GM12878 (cell line): ENCODE data around the gene PRR16. TPM values are rescaled to one million over a fixed set of nuclear protein-coding genes. Genes with fewer than 3 reads are reported as not detected.

ENCODE experiments used
- ATAC-seq: fragments of 200-7000 bp; cut with Tn5 transposase; 3 replicates; pipeline ENCODE4 v1.9.1; 2020; ENCODE audit warnings: mild to moderate bottlenecking, moderate library complexity
- BruUV-seq: library from RNA; stranded (reverse); fragments of 400-500 nt; replicated peaks from 2 replicates; lab custom pipeline; 2021; lab: Mats Ljungman, UMichigan
- CTCF ChIA-PET: fragments of 300-600 bp; sonication (Branson Sonifier 250); formaldehyde crosslinking; extraction: SDS; loops from one replicate; lab custom pipeline; 2021; ENCODE audit warnings: inconsistent platforms; lab: Yijun Ruan, JAX
- POLR2A ChIA-PET: fragments of 350-600 bp; formaldehyde crosslinking; extraction: SDS; loops from one replicate; lab custom pipeline; 2021; ENCODE audit warnings: inconsistent platforms; lab: Charles Lee
- RAD21 ChIA-PET: fragments of 300-600 bp; sonication (Branson Sonifier 250); formaldehyde crosslinking; loops from one replicate; lab custom pipeline; 2023; ENCODE audit warnings: antibody characterized with exemption; ENCODE audit not compliant: unreplicated experiment; lab: Charles Lee
- SMC1A ChIA-PET: fragments of 300-600 bp; sonication (Branson Sonifier 250); formaldehyde crosslinking; loops from one replicate; lab custom pipeline; 2023; ENCODE audit not compliant: unreplicated experiment, uncharacterized antibody; lab: Charles Lee
- DNase-seq: peaks from one replicate; pipeline ENCODE4 v3.0.0-alpha.2; 2011; ENCODE audit warnings: low read depth, low spot score
- FAIRE-seq: peaks from 3 replicates; lab custom pipeline; 2011; peaks lifted over from hg19 to GRCh38; lab: Jason Lieb, UNC
- H2AFZ ChIP-seq: 2 replicates; pipeline ENCODE4 v1.6.0; 2011; ENCODE audit warnings: low read depth, low read length, control low read depth; ENCODE audit not compliant: control insufficient read depth
- H3K27ac ChIP-seq: 2 replicates; pipeline ENCODE4 v1.5.1; 2011; ENCODE audit warnings: control low read depth; ENCODE audit not compliant: control insufficient read depth, insufficient read depth
- H3K27me3 ChIP-seq, 2 experiments: replicated peaks in 1 of 2; 2 replicates each; pipeline versions ENCODE4 v1.6.0 to v1.6.1; 2011; ENCODE audit warnings: low read length in 1 of 2; ENCODE audit not compliant: control insufficient read depth in 2 of 2, insufficient read depth in 2 of 2
- H3K36me3 ChIP-seq, 2 experiments: 2 replicates each; pipeline ENCODE4 v1.5.1; 2011; ENCODE audit warnings: low read length in 1 of 2; ENCODE audit not compliant: control insufficient read depth in 2 of 2, insufficient read depth in 2 of 2
- H3K4me1 ChIP-seq: 2 replicates; pipeline ENCODE4 v1.6.1; 2011; ENCODE audit warnings: mild to moderate bottlenecking, low read length, moderate library complexity, mixed read lengths; ENCODE audit not compliant: control insufficient read depth, insufficient read depth
- H3K4me2 ChIP-seq: 2 replicates; pipeline ENCODE4 v1.6.0; 2011; ENCODE audit warnings: control low read depth; ENCODE audit not compliant: control insufficient read depth, insufficient read depth
- H3K4me3 ChIP-seq: fragments of 200-600 bp; sonication (generic); 2 replicates; pipeline ENCODE4 v1.5.1; 2016
- H3K79me2 ChIP-seq: 2 replicates; pipeline ENCODE4 v1.6.0; 2011; ENCODE audit warnings: low read length; ENCODE audit not compliant: control insufficient read depth, insufficient read depth
- H3K9ac ChIP-seq: 2 replicates; pipeline ENCODE4 v1.8.0; 2011; ENCODE audit warnings: low read length, control low read depth, mixed read lengths; ENCODE audit not compliant: control insufficient read depth, insufficient read depth
- H3K9me3 ChIP-seq: replicated peaks from 3 replicates; pipeline ENCODE4 v1.5.1; 2011; ENCODE audit warnings: mild to moderate bottlenecking, low read length; ENCODE audit not compliant: control insufficient read depth, insufficient read depth
- H4K20me1 ChIP-seq: 2 replicates; pipeline ENCODE4 v1.6.0; 2011; ENCODE audit not compliant: control insufficient read depth, insufficient read depth
- BCL11A ChIP-seq: IDR thresholded peaks from 2 replicates; pipeline ENCODE4 v1.6.1; 2011; ENCODE audit warnings: low read depth, low read length
- CBX5 ChIP-seq: sonication (generic); IDR thresholded peaks from 2 replicates; pipeline ENCODE4 v1.6.1; 2016; ENCODE audit warnings: low read depth, moderate library complexity, mild to moderate bottlenecking, inconsistent platforms
- FOXM1 ChIP-seq: IDR thresholded peaks from 2 replicates; pipeline ENCODE4 v1.6.1; 2012; ENCODE audit warnings: low read depth, mild to moderate bottlenecking, inconsistent platforms, low read length, moderate library complexity
- GABPA ChIP-seq: IDR thresholded peaks from 2 replicates; pipeline ENCODE4 v1.6.1; 2014; ENCODE audit warnings: antibody characterized with exemption, low read depth, mild to moderate bottlenecking, inconsistent platforms
- MEF2A ChIP-seq: IDR thresholded peaks from 2 replicates; pipeline ENCODE4 v1.6.1; 2011; ENCODE audit warnings: low read depth, mild to moderate bottlenecking, low read length, moderate library complexity; ENCODE audit not compliant: insufficient read depth
- NFYA ChIP-seq: IDR thresholded peaks from 2 replicates; pipeline ENCODE4 v1.6.1; 2011; ENCODE audit warnings: low read depth, mild to moderate bottlenecking, low read length, improper control_type of control experiment, borderline replicate concordance
- NKRF ChIP-seq: fragments of 450-650 bp; conservative IDR thresholded peaks from 2 replicates; pipeline ENCODE4 v1.6.1; 2017; ENCODE audit warnings: mild to moderate bottlenecking, moderate library complexity
- NR2C2 ChIP-seq: IDR thresholded peaks from 2 replicates; pipeline ENCODE4 v1.6.1; 2011; ENCODE audit warnings: borderline replicate concordance, low read depth; ENCODE audit not compliant: control insufficient read depth, insufficient read length
- PRDM15 ChIP-seq: fragments of 450-650 bp; formaldehyde crosslinking; IDR thresholded peaks from 2 replicates; pipeline ENCODE4 v1.4.0; 2020; ENCODE audit warnings: mild to moderate bottlenecking, moderate library complexity
- RAD21 ChIP-seq: IDR thresholded peaks from 2 replicates; pipeline ENCODE4 v1.6.1; 2011; ENCODE audit warnings: mild to moderate bottlenecking, low read depth, low read length, moderate library complexity; ENCODE audit not compliant: insufficient read depth
- ZNF24 ChIP-seq: fragments of 450-650 bp; IDR thresholded peaks from 2 replicates; pipeline ENCODE4 v1.6.1; 2017; ENCODE audit warnings: antibody characterized with exemption, mild to moderate bottlenecking
- ZSCAN29 ChIP-seq: fragments of 450-650 bp; IDR thresholded peaks from 2 replicates; pipeline ENCODE4 v1.6.1; 2017; ENCODE audit warnings: mild to moderate bottlenecking, moderate library complexity
- in situ Hi-C: fragments of 300-500 bp; cut with MboI; formaldehyde crosslinking; loops from 9 replicates; pipeline ENCODE4 v1.14.3; 2018; ENCODE audit warnings: mixed read lengths
- intact Hi-C: fragments of 100-400 bp; cut with micrococcal nuclease; formaldehyde crosslinking; loops from one replicate; pipeline ENCODE4 v1.14.2; 2022; ENCODE audit not compliant: unreplicated experiment
- polyA plus RNA-seq, 11 experiments: library from polyadenylated mRNA; depleted of rRNA in 4 of 11; unstranded in 6 of 11; stranded (reverse) in 5 of 11; fragments of >200 nt; fragmentation: Nextera tagmentation in 4 of 11; fragmentation: Illumina TruSeq in 1 of 11; extraction: Ambion mirVana in 4 of 11; extraction: Trizol in 1 of 11; gene quantifications; 1 replicate in 1 of 11; 2 replicates in 10 of 11; pipeline versions ENCODE4 v1.2.1 to v1.2.3, GENCODE V29; 2011 to 2016; ENCODE audit warnings: inconsistent platforms in 2 of 11, missing spikeins in 2 of 11, low read depth in 1 of 11
- total RNA-seq, 4 experiments: library from RNA; depleted of rRNA in 3 of 4; stranded (reverse); fragments of >200 nt in 3 of 4; fragmentation: Illumina TruSeq in 1 of 4; extraction: Trizol in 1 of 4; gene quantifications; 2 replicates each; pipeline versions ENCODE4 v1.2.1 to v1.2.3, GENCODE V29; 2013 to 2021
- TF ChIP-seq, protein P1 (sequence below): IDR thresholded peaks from 2 replicates; pipeline ENCODE4 v1.6.1; 2012; ENCODE audit warnings: mild to moderate bottlenecking, low read depth, low read length
- TF ChIP-seq, protein P2 (sequence below): fragments of 450-650 bp; IDR thresholded peaks from 2 replicates; pipeline ENCODE4 v1.6.1; 2014; ENCODE audit warnings: mild to moderate bottlenecking

Gene PRR16
- total and polyA plus RNA-seq, 10 of the 15 experiments (the other 5 are each of a cell fraction or from before 2014, with no cell fraction given), result not detected

DNA sequence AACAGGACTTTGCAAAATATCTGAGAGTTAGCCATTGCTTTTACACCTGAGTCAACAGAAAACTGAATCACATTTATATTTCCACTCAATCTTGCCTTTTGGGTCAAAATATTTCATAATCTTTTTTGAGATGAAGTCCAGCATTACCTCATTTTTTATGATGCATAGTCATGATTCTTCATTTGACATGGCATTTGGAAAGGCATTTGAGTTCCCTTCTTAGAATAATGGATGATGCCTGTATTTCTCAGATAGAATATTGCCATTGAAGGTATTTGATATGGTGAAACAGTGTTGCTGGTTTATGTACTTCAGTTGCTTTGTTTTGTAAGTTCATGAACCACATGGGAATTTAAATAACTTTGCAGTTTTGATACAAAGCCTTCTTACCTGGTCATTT is 180.4 kb downstream of the PRR16 start:
- SMC1A ChIA-PET, result no interaction called here
- Histone ChIP-seq H3K27me3 (no peaks in the 10 kb centered on the region), H3K9me3 (no peaks in the 10 kb centered on the region), H3K4me2 (no peak overlapping the region), H3K9ac (no peak overlapping the region), H4K20me1 (no peaks in the 10 kb centered on the region), H3K4me3 (no peak overlapping the region)
- no TSS peak for BruUV-seq
- FAIRE-seq, result no peak
- RAD21 ChIA-PET, result no interaction called here
- ATAC-seq, result no peak
- CTCF ChIA-PET, result interaction anchor here (1.1 kb wide), 1 partner anchor 14 kb away, joined by 3 read pairs; no protein-coding TSS in a partner anchor
- TF ChIP-seq RAD21 (no peak), NR2C2 (no peak), GABPA (no peak), MEF2A (no peak), NKRF (no peak), FOXM1 (no peak), ZNF24 (no peak), ZSCAN29 (no peak), PRDM15 (no peak), NFYA (no peak), CBX5 (no peak), BCL11A (no peak)
- TF ChIP-seq, protein P1, sequence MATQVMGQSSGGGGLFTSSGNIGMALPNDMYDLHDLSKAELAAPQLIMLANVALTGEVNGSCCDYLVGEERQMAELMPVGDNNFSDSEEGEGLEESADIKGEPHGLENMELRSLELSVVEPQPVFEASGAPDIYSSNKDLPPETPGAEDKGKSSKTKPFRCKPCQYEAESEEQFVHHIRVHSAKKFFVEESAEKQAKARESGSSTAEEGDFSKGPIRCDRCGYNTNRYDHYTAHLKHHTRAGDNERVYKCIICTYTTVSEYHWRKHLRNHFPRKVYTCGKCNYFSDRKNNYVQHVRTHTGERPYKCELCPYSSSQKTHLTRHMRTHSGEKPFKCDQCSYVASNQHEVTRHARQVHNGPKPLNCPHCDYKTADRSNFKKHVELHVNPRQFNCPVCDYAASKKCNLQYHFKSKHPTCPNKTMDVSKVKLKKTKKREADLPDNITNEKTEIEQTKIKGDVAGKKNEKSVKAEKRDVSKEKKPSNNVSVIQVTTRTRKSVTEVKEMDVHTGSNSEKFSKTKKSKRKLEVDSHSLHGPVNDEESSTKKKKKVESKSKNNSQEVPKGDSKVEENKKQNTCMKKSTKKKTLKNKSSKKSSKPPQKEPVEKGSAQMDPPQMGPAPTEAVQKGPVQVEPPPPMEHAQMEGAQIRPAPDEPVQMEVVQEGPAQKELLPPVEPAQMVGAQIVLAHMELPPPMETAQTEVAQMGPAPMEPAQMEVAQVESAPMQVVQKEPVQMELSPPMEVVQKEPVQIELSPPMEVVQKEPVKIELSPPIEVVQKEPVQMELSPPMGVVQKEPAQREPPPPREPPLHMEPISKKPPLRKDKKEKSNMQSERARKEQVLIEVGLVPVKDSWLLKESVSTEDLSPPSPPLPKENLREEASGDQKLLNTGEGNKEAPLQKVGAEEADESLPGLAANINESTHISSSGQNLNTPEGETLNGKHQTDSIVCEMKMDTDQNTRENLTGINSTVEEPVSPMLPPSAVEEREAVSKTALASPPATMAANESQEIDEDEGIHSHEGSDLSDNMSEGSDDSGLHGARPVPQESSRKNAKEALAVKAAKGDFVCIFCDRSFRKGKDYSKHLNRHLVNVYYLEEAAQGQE, result no peak
- TF ChIP-seq, protein P2, sequence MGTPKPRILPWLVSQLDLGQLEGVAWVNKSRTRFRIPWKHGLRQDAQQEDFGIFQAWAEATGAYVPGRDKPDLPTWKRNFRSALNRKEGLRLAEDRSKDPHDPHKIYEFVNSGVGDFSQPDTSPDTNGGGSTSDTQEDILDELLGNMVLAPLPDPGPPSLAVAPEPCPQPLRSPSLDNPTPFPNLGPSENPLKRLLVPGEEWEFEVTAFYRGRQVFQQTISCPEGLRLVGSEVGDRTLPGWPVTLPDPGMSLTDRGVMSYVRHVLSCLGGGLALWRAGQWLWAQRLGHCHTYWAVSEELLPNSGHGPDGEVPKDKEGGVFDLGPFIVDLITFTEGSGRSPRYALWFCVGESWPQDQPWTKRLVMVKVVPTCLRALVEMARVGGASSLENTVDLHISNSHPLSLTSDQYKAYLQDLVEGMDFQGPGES, result no peak
- TF ChIP-seq, all 136 proteins: peak for 0
- Histone ChIP-seq H2AFZ (no peak overlapping the region), H3K79me2 (no peaks in the 10 kb centered on the region), H3K27ac (no peak overlapping the region), H3K36me3 (no peaks in the 10 kb centered on the region), H3K4me1 (no peaks in the 10 kb centered on the region)
- in situ Hi-C loops (no loop called here), intact Hi-C loops (no loop called here)
- no peak for DNase-seq
- POLR2A ChIA-PET, result no interaction called here
